ENCODE measurements around the gene C14orf93. TPM values are rescaled to one million over a fixed set of nuclear protein-coding genes. Genes with fewer than 3 reads are reported as not detected.

C14orf93 gene
- total and polyA plus RNA-seq, 9 of the 15 experiments (the other 6 are each of a cell fraction or from before 2014, with no cell fraction given) = 2.2 to 22.4 (median 16.1) TPM

DNA sequence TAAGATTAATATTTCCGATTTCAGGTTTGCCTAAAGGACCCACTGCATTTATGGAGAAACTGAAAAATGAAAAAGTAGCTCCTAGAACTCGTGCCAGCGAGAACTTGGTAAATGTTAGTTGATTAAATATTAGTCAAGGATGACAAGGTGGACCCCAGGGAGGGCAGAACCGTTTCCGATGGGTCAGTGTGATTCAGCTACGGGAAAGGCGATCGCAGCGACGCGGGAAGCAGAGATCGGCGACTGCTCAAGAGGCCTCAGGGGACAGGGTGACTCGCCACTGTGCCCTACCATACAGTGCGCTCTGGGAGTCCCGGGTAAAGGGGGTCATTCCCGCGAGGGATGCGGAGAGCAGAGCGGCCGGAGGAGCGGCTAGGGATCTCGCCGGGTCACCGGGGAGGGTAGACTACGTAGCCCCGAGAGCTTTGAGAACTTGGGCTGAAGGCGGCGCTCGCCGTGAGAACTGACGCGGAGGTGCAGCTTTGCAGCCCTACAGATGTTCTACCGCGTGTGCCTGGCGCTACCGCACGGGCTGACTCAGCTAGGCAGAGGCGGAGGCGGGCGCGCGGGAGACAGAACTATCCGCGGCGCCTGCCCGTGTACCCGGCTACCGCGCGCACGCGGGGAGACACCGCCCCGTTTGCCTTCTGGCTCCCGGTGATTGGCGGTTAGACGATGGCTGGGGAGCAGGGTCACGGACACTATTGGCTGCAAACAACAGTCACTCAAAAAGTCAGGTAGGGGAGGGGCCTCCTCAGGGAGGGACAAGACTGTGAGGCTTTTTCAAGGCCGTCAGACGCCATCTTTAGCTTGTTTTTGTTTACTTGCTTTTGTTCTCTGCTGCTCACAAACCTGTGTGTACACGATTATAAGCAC, 3.2 kb downstream of the C14orf93 start (continued):
- TF ChIP-seq, protein P1, sequence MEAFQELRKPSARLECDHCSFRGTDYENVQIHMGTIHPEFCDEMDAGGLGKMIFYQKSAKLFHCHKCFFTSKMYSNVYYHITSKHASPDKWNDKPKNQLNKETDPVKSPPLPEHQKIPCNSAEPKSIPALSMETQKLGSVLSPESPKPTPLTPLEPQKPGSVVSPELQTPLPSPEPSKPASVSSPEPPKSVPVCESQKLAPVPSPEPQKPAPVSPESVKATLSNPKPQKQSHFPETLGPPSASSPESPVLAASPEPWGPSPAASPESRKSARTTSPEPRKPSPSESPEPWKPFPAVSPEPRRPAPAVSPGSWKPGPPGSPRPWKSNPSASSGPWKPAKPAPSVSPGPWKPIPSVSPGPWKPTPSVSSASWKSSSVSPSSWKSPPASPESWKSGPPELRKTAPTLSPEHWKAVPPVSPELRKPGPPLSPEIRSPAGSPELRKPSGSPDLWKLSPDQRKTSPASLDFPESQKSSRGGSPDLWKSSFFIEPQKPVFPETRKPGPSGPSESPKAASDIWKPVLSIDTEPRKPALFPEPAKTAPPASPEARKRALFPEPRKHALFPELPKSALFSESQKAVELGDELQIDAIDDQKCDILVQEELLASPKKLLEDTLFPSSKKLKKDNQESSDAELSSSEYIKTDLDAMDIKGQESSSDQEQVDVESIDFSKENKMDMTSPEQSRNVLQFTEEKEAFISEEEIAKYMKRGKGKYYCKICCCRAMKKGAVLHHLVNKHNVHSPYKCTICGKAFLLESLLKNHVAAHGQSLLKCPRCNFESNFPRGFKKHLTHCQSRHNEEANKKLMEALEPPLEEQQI (IDR thresholded peaks at IDR 0.05) = no peak
- TF ChIP-seq PHTF2 (CRISPR knock-in tag; IDR thresholded peaks at IDR 0.05) (no peak), ELF1 (tag; IDR thresholded peaks at IDR 0.05) (no peak), ZFP30 (CRISPR knock-in tag; IDR thresholded peaks at IDR 0.05; ENCODE audit: borderline replicate concordance) (no peak), MCM7 (IDR thresholded peaks at IDR 0.05) (no peak), EHMT2 (IDR thresholded peaks at IDR 0.05) (peak; percentile 24; the same call in 1 of the 2 replicates), ADNP (tag; IDR thresholded peaks at IDR 0.05) (no peak), ZNF444 (CRISPR knock-in tag; IDR thresholded peaks at IDR 0.05) (no peak), SMAD3 (CRISPR knock-in tag; conservative IDR thresholded peaks at IDR 0.05) (no peak), CHD4 (IDR thresholded peaks at IDR 0.05; ENCODE audit: insufficient read depth, insufficient replicate concordance, low read depth, low read length, poor library complexity, severe bottlenecking) (no peak), NFXL1 (CRISPR knock-in tag; IDR thresholded peaks at IDR 0.05) (no peak), JUN (IDR thresholded peaks at IDR 0.05; ENCODE audit: borderline replicate concordance, low read depth, low read length) (no peak), JUN (CRISPR knock-in tag; IDR thresholded peaks at IDR 0.05; ENCODE audit: borderline replicate concordance) (0 out of 2 replicates have a peak, but pooled peaks have one; percentile 80), ZNF41 (CRISPR knock-in tag; conservative IDR thresholded peaks at IDR 0.05) (no peak), ARNT (IDR thresholded peaks at IDR 0.05) (no peak), XRCC5 (IDR thresholded peaks at IDR 0.05; ENCODE audit: low read depth, low read length) (peak; percentile 38), DMBX1 (CRISPR knock-in tag; IDR thresholded peaks at IDR 0.05; ENCODE audit: borderline replicate concordance) (peak; percentile 20; the same call in 1 of the 2 replicates)
- TF ChIP-seq, protein P2, sequence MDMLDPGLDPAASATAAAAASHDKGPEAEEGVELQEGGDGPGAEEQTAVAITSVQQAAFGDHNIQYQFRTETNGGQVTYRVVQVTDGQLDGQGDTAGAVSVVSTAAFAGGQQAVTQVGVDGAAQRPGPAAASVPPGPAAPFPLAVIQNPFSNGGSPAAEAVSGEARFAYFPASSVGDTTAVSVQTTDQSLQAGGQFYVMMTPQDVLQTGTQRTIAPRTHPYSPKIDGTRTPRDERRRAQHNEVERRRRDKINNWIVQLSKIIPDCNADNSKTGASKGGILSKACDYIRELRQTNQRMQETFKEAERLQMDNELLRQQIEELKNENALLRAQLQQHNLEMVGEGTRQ (CRISPR knock-in tag; IDR thresholded peaks at IDR 0.05) = no peak
- TF ChIP-seq, protein P3, sequence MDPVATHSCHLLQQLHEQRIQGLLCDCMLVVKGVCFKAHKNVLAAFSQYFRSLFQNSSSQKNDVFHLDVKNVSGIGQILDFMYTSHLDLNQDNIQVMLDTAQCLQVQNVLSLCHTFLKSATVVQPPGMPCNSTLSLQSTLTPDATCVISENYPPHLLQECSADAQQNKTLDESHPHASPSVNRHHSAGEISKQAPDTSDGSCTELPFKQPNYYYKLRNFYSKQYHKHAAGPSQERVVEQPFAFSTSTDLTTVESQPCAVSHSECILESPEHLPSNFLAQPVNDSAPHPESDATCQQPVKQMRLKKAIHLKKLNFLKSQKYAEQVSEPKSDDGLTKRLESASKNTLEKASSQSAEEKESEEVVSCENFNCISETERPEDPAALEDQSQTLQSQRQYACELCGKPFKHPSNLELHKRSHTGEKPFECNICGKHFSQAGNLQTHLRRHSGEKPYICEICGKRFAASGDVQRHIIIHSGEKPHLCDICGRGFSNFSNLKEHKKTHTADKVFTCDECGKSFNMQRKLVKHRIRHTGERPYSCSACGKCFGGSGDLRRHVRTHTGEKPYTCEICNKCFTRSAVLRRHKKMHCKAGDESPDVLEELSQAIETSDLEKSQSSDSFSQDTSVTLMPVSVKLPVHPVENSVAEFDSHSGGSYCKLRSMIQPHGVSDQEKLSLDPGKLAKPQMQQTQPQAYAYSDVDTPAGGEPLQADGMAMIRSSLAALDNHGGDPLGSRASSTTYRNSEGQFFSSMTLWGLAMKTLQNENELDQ (CRISPR knock-in tag; IDR thresholded peaks at IDR 0.05; ENCODE audit: borderline replicate concordance) = no peak
- TF ChIP-seq, protein P4, sequence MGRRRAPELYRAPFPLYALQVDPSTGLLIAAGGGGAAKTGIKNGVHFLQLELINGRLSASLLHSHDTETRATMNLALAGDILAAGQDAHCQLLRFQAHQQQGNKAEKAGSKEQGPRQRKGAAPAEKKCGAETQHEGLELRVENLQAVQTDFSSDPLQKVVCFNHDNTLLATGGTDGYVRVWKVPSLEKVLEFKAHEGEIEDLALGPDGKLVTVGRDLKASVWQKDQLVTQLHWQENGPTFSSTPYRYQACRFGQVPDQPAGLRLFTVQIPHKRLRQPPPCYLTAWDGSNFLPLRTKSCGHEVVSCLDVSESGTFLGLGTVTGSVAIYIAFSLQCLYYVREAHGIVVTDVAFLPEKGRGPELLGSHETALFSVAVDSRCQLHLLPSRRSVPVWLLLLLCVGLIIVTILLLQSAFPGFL (CRISPR knock-in tag; IDR thresholded peaks at IDR 0.05) = no peak
